Gastroesophageal sphincter (tissue), 4 donors: Measurements from ENCODE around the gene COQ8B. TPM values are rescaled to one million over a fixed set of nuclear protein-coding genes. Genes with fewer than 3 reads are reported as not detected.

Source experiments
- ATAC-seq: fragments of 150-250 bp; one replicate; pipeline ENCODE4 v1.9.1; 2016; ENCODE audit warnings: mild to moderate bottlenecking, moderate library complexity
- H3K27ac ChIP-seq, 4 donors: fragments of 200-600 bp; sonication (generic) in 3 of 4; 1 replicate in 3 of 4; 2 replicates in 1 of 4; pipeline ENCODE4 v1.5.1; 2016 to 2019
- H3K27me3 ChIP-seq: fragments of 200-600 bp; sonication (generic); one replicate; pipeline ENCODE4 v1.5.1; 2019
- H3K36me3 ChIP-seq, 2 donors: fragments of 200-600 bp; sonication (generic); one replicate each; pipeline ENCODE4 v1.5.1; 2019; ENCODE audit warnings: control low read depth in 1 of 2
- H3K4me1 ChIP-seq, 3 donors: fragments of 200-600 bp; sonication (generic); 1 replicate in 2 of 3; 2 replicates in 1 of 3; pipeline ENCODE4 v1.5.1; 2016 to 2019; ENCODE audit warnings: control low read depth in 2 of 3
- H3K4me3 ChIP-seq, 2 donors: fragments of 200-600 bp; sonication (generic); one replicate each; pipeline ENCODE4 v1.5.1; 2019; ENCODE audit warnings: mild to moderate bottlenecking in 1 of 2, moderate library complexity in 1 of 2
- H3K9me3 ChIP-seq, 3 donors: fragments of 200-600 bp; sonication (generic); one replicate each; pipeline ENCODE4 v1.5.1; 2017 to 2019; ENCODE audit warnings: control low read depth in 2 of 3
- EP300 ChIP-seq: sonication (generic); formaldehyde crosslinking; IDR thresholded peaks from one replicate; pipeline ENCODE4 v1.6.1; 2017; ENCODE audit warnings: antibody characterized with exemption, mild to moderate bottlenecking
- POLR2A ChIP-seq, 2 donors: fragments of 450-650 bp; IDR thresholded peaks; one replicate each; pipeline ENCODE4 v1.6.1; 2017; ENCODE audit warnings: antibody characterized with exemption in 2 of 2, mild to moderate bottlenecking in 2 of 2, moderate library complexity in 1 of 2
- POLR2AphosphoS5 ChIP-seq: sonication (generic); formaldehyde crosslinking; IDR thresholded peaks from one replicate; pipeline ENCODE4 v1.6.1; 2017; ENCODE audit warnings: antibody characterized with exemption
- WGBS, 2 donors: methylation state at CpG; one replicate each; pipeline ENCODE4 v1.1.5; 2018; ENCODE audit warnings: low coverage in 1 of 2; 5-methylcytosine and 5-hydroxymethylcytosine counted together
- total RNA-seq, 4 donors: library from RNA; depleted of rRNA; stranded (reverse); fragments of >200 nt; gene quantifications; one replicate each; pipeline ENCODE4 v1.1.0, GENCODE V29; 2016
- TF ChIP-seq, protein P1 (sequence below), 4 experiments: fragments of 200-600 bp in 2 of 4; fragments of 450-650 bp in 2 of 4; sonication (generic) in 1 of 4; IDR thresholded peaks; one replicate each; pipeline ENCODE4 v1.5.1; 2017 to 2019; ENCODE audit warnings: antibody characterized with exemption in 4 of 4, mild to moderate bottlenecking in 2 of 4, moderate library complexity in 2 of 4

Gene COQ8B
- total RNA-seq, 4 donors from 2014 or later = 27.3 to 50.5 (median 44.7) TPM

DNA sequence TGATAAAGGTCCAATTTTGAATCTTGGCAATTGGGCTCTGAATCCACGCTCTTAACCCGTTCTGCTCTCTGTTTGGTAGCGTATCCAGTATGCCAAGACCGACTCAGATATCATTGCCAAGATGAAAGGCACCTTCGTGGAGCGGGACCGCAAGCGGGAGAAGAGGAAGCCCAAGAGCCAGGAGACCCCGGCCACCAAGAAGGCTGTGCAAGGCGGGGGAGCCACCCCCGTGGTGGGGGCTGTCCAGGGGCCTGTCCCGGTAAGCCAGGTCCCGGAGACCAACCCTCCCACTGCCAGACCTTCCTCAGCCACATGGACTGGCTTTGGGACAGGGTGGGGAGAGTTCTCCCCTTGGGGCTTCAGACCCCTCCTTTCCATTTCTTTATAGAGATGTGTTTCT is 42.7 kb upstream of the COQ8B start:
- Histone ChIP-seq H3K4me1 (peaks cover 0 to 31% (median 9%) of the 10 kb centered on the region in 3 donors), H3K9me3 (no peaks in the 10 kb centered on the region), H3K27me3 (no peaks in the 10 kb centered on the region), H3K27ac (no peak overlapping the region), H3K4me3 (no peak overlapping the region), H3K36me3 (peaks cover 4 to 93% of the 10 kb centered on the region in 2 donors)
- ATAC-seq = no peak
- WGBS, 2 donors = 93 to 100% methylated on average over 1 to 6 of the region's 13 CpGs
- TF ChIP-seq POLR2AphosphoS5 (no peak), POLR2A (IDR thresholded peaks at IDR 0.05) (no peak), EP300 (no peak)
- TF ChIP-seq, protein P1, sequence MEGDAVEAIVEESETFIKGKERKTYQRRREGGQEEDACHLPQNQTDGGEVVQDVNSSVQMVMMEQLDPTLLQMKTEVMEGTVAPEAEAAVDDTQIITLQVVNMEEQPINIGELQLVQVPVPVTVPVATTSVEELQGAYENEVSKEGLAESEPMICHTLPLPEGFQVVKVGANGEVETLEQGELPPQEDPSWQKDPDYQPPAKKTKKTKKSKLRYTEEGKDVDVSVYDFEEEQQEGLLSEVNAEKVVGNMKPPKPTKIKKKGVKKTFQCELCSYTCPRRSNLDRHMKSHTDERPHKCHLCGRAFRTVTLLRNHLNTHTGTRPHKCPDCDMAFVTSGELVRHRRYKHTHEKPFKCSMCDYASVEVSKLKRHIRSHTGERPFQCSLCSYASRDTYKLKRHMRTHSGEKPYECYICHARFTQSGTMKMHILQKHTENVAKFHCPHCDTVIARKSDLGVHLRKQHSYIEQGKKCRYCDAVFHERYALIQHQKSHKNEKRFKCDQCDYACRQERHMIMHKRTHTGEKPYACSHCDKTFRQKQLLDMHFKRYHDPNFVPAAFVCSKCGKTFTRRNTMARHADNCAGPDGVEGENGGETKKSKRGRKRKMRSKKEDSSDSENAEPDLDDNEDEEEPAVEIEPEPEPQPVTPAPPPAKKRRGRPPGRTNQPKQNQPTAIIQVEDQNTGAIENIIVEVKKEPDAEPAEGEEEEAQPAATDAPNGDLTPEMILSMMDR (IDR thresholded peaks at IDR 0.05) = no peak

DNA sequence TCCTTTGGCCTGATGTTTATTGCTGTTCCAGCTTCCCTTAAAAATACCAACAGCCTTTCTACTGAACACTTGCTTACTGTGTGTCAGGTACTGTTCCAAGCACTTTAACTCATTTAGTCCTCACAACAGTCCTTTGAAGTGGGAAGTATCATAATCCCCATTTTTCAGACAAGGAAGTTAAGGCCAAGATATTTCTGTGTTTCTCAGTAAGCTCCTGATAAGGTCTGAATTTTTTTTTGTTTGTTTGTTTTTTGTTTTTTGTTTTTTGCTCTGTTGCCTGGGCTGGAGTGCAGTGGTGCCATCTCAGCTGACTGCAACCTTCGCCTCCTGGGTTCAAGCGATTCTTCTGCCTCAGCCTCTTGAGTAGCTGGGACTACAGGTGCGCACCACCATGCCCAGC is 41.8 kb upstream of the COQ8B start:
- Histone ChIP-seq H3K27me3 (no peaks in the 10 kb centered on the region), H3K4me1 (peaks cover 0 to 40% (median 17%) of the 10 kb centered on the region in 3 donors), H3K36me3 (peaks cover 4 to 84% of the 10 kb centered on the region in 2 donors)

DNA sequence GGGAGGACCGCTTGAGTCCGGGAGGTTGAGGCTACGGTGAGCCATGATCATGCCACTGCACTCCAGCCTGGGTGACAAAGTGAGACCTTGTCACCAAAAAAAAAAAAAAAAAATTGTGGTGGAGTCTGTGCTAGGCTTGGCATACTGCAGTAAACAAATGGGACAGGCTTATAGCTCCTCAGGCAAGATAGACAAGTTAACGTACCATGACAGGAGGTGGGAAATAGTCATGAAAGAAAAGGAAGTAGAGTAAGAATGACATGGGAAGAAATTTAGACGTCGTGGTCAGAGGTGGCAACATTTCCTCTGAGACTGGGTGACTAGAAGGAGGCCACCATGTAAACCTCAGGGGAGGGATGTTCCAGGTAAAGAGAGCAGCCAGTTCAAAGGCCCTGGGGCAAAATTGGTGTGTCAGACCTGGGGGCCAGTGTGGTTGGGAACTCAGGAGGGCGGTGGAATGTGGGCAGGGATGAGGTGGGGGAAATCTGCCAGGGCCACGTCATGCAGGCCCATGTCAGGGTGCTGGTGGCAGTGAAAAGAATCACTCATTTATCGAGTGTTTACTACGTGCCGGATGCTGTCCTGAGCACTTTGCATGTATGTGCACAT is 39.9 kb upstream of the COQ8B start:
- H3K27me3 ChIP-seq = no peaks in the 10 kb centered on the region
- no peak for ATAC-seq
- H3K9me3 ChIP-seq = no peaks in the 10 kb centered on the region
- TF ChIP-seq EP300 = no peak
- TF ChIP-seq, protein P1 (IDR thresholded peaks at IDR 0.05) = no peak
- no peak for TF ChIP-seq POLR2A (IDR thresholded peaks at IDR 0.05)
- H3K4me3 ChIP-seq = no peak overlapping the region
- H3K36me3 ChIP-seq = peaks cover 0 to 65% of the 10 kb centered on the region in 2 donors
- 80 to 83% methylated on average over 2 to 7 of the region's 11 CpGs for WGBS, 2 donors
- peaks cover 0 to 57% (median 28%) of the 10 kb centered on the region in 3 donors for H3K4me1 ChIP-seq
- H3K27ac ChIP-seq = no peak overlapping the region

More for the DNA sequence above, 41.8 kb upstream of the COQ8B start:
- Histone ChIP-seq H3K27ac (no peak overlapping the region), H3K9me3 (no peaks in the 10 kb centered on the region), H3K4me3 (no peak overlapping the region)
- TF ChIP-seq POLR2A (IDR thresholded peaks at IDR 0.05) (no peak), EP300 (no peak), POLR2AphosphoS5 (no peak)
- TF ChIP-seq, protein P1 (IDR thresholded peaks at IDR 0.05) = no peak
- WGBS, 2 donors = 80% methylated on average over 1 of the region's 3 CpGs; no CpG with 5 or more reads in 1 of the 2 donors
- ATAC-seq = no peak

DNA sequence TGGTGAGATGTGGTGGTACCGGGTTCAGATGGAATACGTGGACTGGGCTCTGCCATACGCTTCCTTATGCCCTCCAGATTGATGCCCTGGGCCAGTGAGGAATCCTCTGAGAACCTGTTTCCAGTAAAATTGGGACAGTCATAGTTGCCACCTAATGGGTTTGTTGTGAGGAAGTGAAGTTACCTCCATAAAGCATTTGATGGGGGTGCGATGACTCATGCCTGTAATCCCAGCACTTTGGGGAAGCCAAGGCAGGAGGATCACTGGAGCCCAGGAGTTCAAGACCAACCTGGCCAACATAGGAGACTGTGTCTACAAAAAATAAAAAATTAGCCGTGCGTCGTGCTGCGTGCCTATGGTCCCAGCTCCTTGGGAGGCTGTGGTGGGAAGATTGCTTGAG is 39.1 kb upstream of the COQ8B start:
- Histone ChIP-seq H3K27ac (no peak overlapping the region), H3K4me3 (no peak overlapping the region), H3K4me1 (peaks cover 0 to 57% (median 28%) of the 10 kb centered on the region in 3 donors), H3K36me3 (peaks cover 0 to 57% of the 10 kb centered on the region in 2 donors), H3K9me3 (no peaks in the 10 kb centered on the region), H3K27me3 (no peaks in the 10 kb centered on the region)
- ATAC-seq = no peak
- TF ChIP-seq POLR2A (IDR thresholded peaks at IDR 0.05) (no peak), POLR2AphosphoS5 (no peak), EP300 (no peak)
- TF ChIP-seq, protein P1 (IDR thresholded peaks at IDR 0.05) = no peak
- WGBS, 2 donors = 99 to 100% methylated on average over 4 to 8 of the region's 8 CpGs

DNA sequence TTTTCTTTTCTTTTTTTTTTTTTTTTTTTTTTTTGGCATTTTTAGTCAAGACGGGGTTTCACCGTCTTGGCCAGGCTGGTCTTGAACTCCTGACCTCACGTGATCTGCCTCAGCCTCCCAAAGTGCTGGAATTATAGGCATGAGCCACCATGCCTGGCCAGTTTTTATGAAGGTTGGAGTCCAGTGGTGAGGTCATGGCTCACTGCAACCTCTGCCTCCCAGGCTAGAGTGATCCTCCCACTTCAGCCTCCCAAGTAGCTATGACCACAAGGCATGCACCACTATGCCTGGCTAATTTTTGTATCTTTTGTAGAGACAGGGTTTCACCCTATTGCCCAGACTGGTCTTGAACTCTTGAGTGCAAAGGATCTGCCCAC is 38.5 kb upstream of the COQ8B start:
- H3K9me3 ChIP-seq = no peaks in the 10 kb centered on the region
- peaks cover 0 to 57% (median 28%) of the 10 kb centered on the region in 3 donors for H3K4me1 ChIP-seq
- H3K27ac ChIP-seq = no peak overlapping the region
- H3K36me3 ChIP-seq = peaks cover 0 to 51% of the 10 kb centered on the region in 2 donors
- H3K4me3 ChIP-seq = no peak overlapping the region
- TF ChIP-seq EP300 (no peak), POLR2A (IDR thresholded peaks at IDR 0.05) (no peak), POLR2AphosphoS5 (no peak)
- TF ChIP-seq, protein P1 (IDR thresholded peaks at IDR 0.05) = no peak
- H3K27me3 ChIP-seq = no peaks in the 10 kb centered on the region
- WGBS, 2 donors = 100% methylated on average over 1 of the region's 3 CpGs; no CpG with 5 or more reads in 1 of the 2 donors
- no peak for ATAC-seq
